WTC11 (cell line): ENCODE measurements around the gene TMEFF2. TPM values are rescaled to one million over a fixed set of nuclear protein-coding genes. Genes with fewer than 3 reads are reported as not detected.

Experiments
- ATAC-seq: fragments of 200-7000 bp; cut with Tn5 transposase; 2 replicates; pipeline ENCODE4 v1.10.0; 2021; ENCODE audit warnings: mild to moderate bottlenecking, moderate library complexity
- CTCF ChIA-PET: fragments of 300-600 bp; sonication (Branson Sonifier 250); formaldehyde crosslinking; loops from one replicate; lab custom pipeline; 2021; ENCODE audit warnings: antibody characterized with exemption; lab: Charles Lee
- POLR2A ChIA-PET: fragments of 350-600 bp; sonication (Branson Sonifier 250); formaldehyde crosslinking; loops from one replicate; lab custom pipeline; 2021; ENCODE audit warnings: antibody characterized with exemption; lab: Charles Lee
- DNase-seq: peaks from one replicate; pipeline ENCODE4 v3.0.0; 2021; ENCODE audit warnings: low spot score
- H3K27ac Mint-ChIP-seq: 2 replicates; pipeline ENCODE4 v1.8.0; 2021; ENCODE audit warnings: mixed read lengths
- H3K27me3 Mint-ChIP-seq: 2 replicates; pipeline ENCODE4 v1.8.0; 2021; ENCODE audit warnings: low read depth, mild to moderate bottlenecking, moderate library complexity, mixed read lengths
- H3K36me3 Mint-ChIP-seq: 2 replicates; pipeline ENCODE4 v1.8.0; 2021; ENCODE audit warnings: mixed read lengths
- H3K4me1 Mint-ChIP-seq: 2 replicates; pipeline ENCODE4 v1.8.0; 2022; ENCODE audit warnings: mixed read lengths
- H3K4me3 Mint-ChIP-seq: 2 replicates; pipeline ENCODE4 v1.8.0; 2021; ENCODE audit warnings: mild to moderate bottlenecking, moderate library complexity, mixed read lengths
- H3K9me3 Mint-ChIP-seq: 2 replicates; pipeline ENCODE4 v1.8.0; 2021; ENCODE audit warnings: mixed read lengths
- ATF1 ChIP-seq: sonication (generic); formaldehyde crosslinking; IDR thresholded peaks from 2 replicates; pipeline ENCODE4 v1.8.1; 2023; ENCODE audit warnings: mild to moderate bottlenecking, moderate library complexity, missing genetic modification reagents
- CDX4 ChIP-seq: fragments of 250-450 bp; sonication (Bioruptor Pico); IDR thresholded peaks from 2 replicates; pipeline ENCODE4 v1.9.0; 2021; ENCODE audit warnings: moderate library complexity, mild to moderate bottlenecking, inconsistent platforms, borderline replicate concordance
- E2F1 ChIP-seq: sonication (generic); formaldehyde crosslinking; IDR thresholded peaks from 2 replicates; pipeline ENCODE4 v1.8.0; 2022; ENCODE audit warnings: mild to moderate bottlenecking, missing genetic modification reagents
- ETV6 ChIP-seq: sonication (generic); formaldehyde crosslinking; IDR thresholded peaks from 2 replicates; pipeline ENCODE4 v1.8.1; 2022; ENCODE audit warnings: mild to moderate bottlenecking, missing genetic modification reagents
- HMGA2 ChIP-seq: fragments of 250-450 bp; sonication (Bioruptor Pico); IDR thresholded peaks from 2 replicates; pipeline ENCODE4 v1.4.0; 2021; ENCODE audit warnings: mild to moderate bottlenecking, moderate library complexity
- IRF2 ChIP-seq: sonication (generic); formaldehyde crosslinking; IDR thresholded peaks from 2 replicates; pipeline ENCODE4 v1.8.0; 2022; ENCODE audit warnings: low read depth, missing genetic modification reagents, borderline replicate concordance
- MXD4 ChIP-seq: fragments of 250-450 bp; sonication (Bioruptor Pico); IDR thresholded peaks from 2 replicates; pipeline ENCODE4 v1.8.0; 2021; ENCODE audit warnings: mild to moderate bottlenecking, moderate library complexity, borderline replicate concordance
- NFATC4 ChIP-seq: fragments of 250-450 bp; sonication (Bioruptor Pico); IDR thresholded peaks from 2 replicates; pipeline ENCODE4 v1.9.0; 2021; ENCODE audit warnings: mild to moderate bottlenecking
- NR2C2 ChIP-seq: sonication (generic); formaldehyde crosslinking; IDR thresholded peaks from 2 replicates; pipeline ENCODE4 v1.8.0; 2022; ENCODE audit warnings: mild to moderate bottlenecking, missing genetic modification reagents
- PREB ChIP-seq: sonication (generic); formaldehyde crosslinking; IDR thresholded peaks from 2 replicates; pipeline ENCODE4 v1.8.1; 2022; ENCODE audit warnings: mild to moderate bottlenecking, missing genetic modification reagents, moderate library complexity, borderline replicate concordance
- SMAD4 ChIP-seq: sonication (generic); formaldehyde crosslinking; IDR thresholded peaks from 2 replicates; pipeline ENCODE4 v1.8.0; 2022; ENCODE audit warnings: mild to moderate bottlenecking, missing genetic modification reagents
- USF1 ChIP-seq: sonication (generic); formaldehyde crosslinking; IDR thresholded peaks from 2 replicates; pipeline ENCODE4 v1.8.0; 2022; ENCODE audit warnings: mild to moderate bottlenecking, missing genetic modification reagents
- USF2 ChIP-seq: sonication (generic); formaldehyde crosslinking; IDR thresholded peaks from 2 replicates; pipeline ENCODE4 v1.8.1; 2023; ENCODE audit warnings: mild to moderate bottlenecking, missing genetic modification reagents, moderate library complexity
- ZMAT4 ChIP-seq: fragments of 250-450 bp; sonication (Bioruptor Pico); IDR thresholded peaks from 2 replicates; pipeline ENCODE4 v1.9.0; 2021; ENCODE audit warnings: mild to moderate bottlenecking
- ZNF219 ChIP-seq: sonication (generic); formaldehyde crosslinking; IDR thresholded peaks from 2 replicates; pipeline ENCODE4 v1.8.0; 2023; ENCODE audit warnings: missing genetic modification reagents, mild to moderate bottlenecking, borderline replicate concordance
- ZNF512 ChIP-seq: sonication (generic); formaldehyde crosslinking; IDR thresholded peaks from 2 replicates; pipeline ENCODE4 v1.8.1; 2022; ENCODE audit warnings: missing genetic modification reagents, borderline replicate concordance
- ZNF532 ChIP-seq: fragments of 250-450 bp; sonication (Bioruptor Pico); IDR thresholded peaks from 2 replicates; pipeline ENCODE4 v1.9.0; 2021; ENCODE audit warnings: mild to moderate bottlenecking, borderline replicate concordance
- ZNF671 ChIP-seq: fragments of 250-450 bp; sonication (Bioruptor Pico); IDR thresholded peaks from 2 replicates; pipeline ENCODE4 v1.8.0; 2021; ENCODE audit warnings: mild to moderate bottlenecking
- total RNA-seq: library from RNA; stranded (reverse); gene quantifications from 3 replicates; pipeline ENCODE4 v1.2.3, GENCODE V29; 2021

Gene TMEFF2
- total RNA-seq, 1 experiment from 2014 or later, result 2.3 TPM

- no peak overlapping the region for H3K27ac Mint-ChIP-seq
- ATAC-seq, result peak; percentile 54
- H3K4me3 Mint-ChIP-seq, result no peak overlapping the region
- no peaks in the 10 kb centered on the region for H3K9me3 Mint-ChIP-seq
- CTCF ChIA-PET, result interaction anchor here (1.4 to 2.4 kb wide), 3 partner anchors 74 to 220 kb away, joined by 3 to 7 read pairs (median 5); no protein-coding TSS in a partner anchor
- peaks cover 23% of the 10 kb centered on the region for H3K4me1 Mint-ChIP-seq
- POLR2A ChIA-PET, result no interaction called here
- DNase-seq, result no peak
- no peak for TF ChIP-seq USF2
- no peaks in the 10 kb centered on the region for H3K36me3 Mint-ChIP-seq
- no peaks in the 10 kb centered on the region for H3K27me3 Mint-ChIP-seq
Observed at GRCh38 chr2:191942739-191943103, 252.0 kb downstream of the TMEFF2 start.

- H3K27ac Mint-ChIP-seq, result no peak overlapping the region
Observed at GRCh38 chr2:191942090-191942738, 252.5 kb downstream of the TMEFF2 start.

More at GRCh38 chr2:191942090-191942738, 252.5 kb downstream of the TMEFF2 start:
- ATAC-seq, result peak; percentile 59
- no peak for DNase-seq
- H3K36me3 Mint-ChIP-seq, result no peaks in the 10 kb centered on the region
- TF ChIP-seq SMAD4 (CRISPR knock-in tag) (no peak), E2F1 (CRISPR knock-in tag) (no peak), USF1 (CRISPR knock-in tag) (no peak), MXD4 (CRISPR knock-in tag) (no peak), ZNF512 (no peak), ZNF671 (CRISPR knock-in tag) (no peak), PREB (no peak), ATF1 (CRISPR knock-in tag) (no peak), ZNF532 (CRISPR knock-in tag) (no peak), NFATC4 (no peak), CDX4 (CRISPR knock-in tag) (no peak), IRF2 (CRISPR knock-in tag) (no peak), HMGA2 (CRISPR knock-in tag) (no peak), ETV6 (CRISPR knock-in tag) (no peak), ZNF219 (CRISPR knock-in tag) (no peak), NR2C2 (no peak), ZMAT4 (CRISPR knock-in tag) (no peak)
- TF ChIP-seq, all 79 proteins: peak for 0
- H3K4me3 Mint-ChIP-seq, result no peak overlapping the region
- H3K4me1 Mint-ChIP-seq, result peaks cover 23% of the 10 kb centered on the region
- ChIA-PET CTCF (interaction anchor here (1.4 to 2.4 kb wide), 3 partner anchors 74 to 220 kb away, joined by 3 to 7 read pairs (median 5); no protein-coding TSS in a partner anchor), POLR2A (no interaction called here)
- no peaks in the 10 kb centered on the region for H3K9me3 Mint-ChIP-seq
- H3K27me3 Mint-ChIP-seq, result no peaks in the 10 kb centered on the region
